GM21381 (cell line): Measurements from ENCODE around the gene FBLN2.

Source experiments
- ATAC-seq: cut with Tn5 transposase; IDR thresholded peaks from one replicate; pipeline ENCODE4 v1.9.1; 2021; ENCODE audit warnings: mild to moderate bottlenecking, moderate library complexity; ENCODE audit not compliant: unreplicated experiment

FBLN2 gene

GRCh38 chr3:13617981-13618380 lies 69.1 kb downstream of the FBLN2 start:
- ATAC-seq: no peak

GRCh38 chr3:13618836-13619235 lies 69.9 kb downstream of the FBLN2 start:
- no peak for ATAC-seq

- no peak for ATAC-seq
Measured at GRCh38 chr3:13619661-13620230, 70.8 kb downstream of the FBLN2 start.

GRCh38 chr3:13620281-13620680 lies 71.4 kb downstream of the FBLN2 start:
- ATAC-seq: no peak

- ATAC-seq: no peak
Measured at GRCh38 chr3:13620776-13621365, 71.9 kb downstream of the FBLN2 start.

GRCh38 chr3:13621381-13622221 lies 72.7 kb downstream of the FBLN2 start:
- ATAC-seq: no peak

- ATAC-seq: no peak
Measured at GRCh38 chr3:13622356-13622755, 73.4 kb downstream of the FBLN2 start.

- no peak for ATAC-seq
Measured at GRCh38 chr3:13623101-13623654, 74.3 kb downstream of the FBLN2 start.

GRCh38 chr3:13624021-13624420 lies 75.1 kb downstream of the FBLN2 start:
- ATAC-seq: no peak

- ATAC-seq: no peak
Measured at GRCh38 chr3:13624671-13625125, 75.8 kb downstream of the FBLN2 start.

- no peak for ATAC-seq
Measured at GRCh38 chr3:13626396-13626795, 77.5 kb downstream of the FBLN2 start.

GRCh38 chr3:13626915-13627460 lies 78.1 kb downstream of the FBLN2 start:
- no peak for ATAC-seq

- ATAC-seq: no peak
Measured at GRCh38 chr3:13627681-13628080, 78.8 kb downstream of the FBLN2 start.

- no peak for ATAC-seq
Measured at GRCh38 chr3:13628432-13628831, 79.5 kb downstream of the FBLN2 start.

GRCh38 chr3:13628841-13629551 lies 80.1 kb downstream of the FBLN2 start:
- ATAC-seq: no peak

GRCh38 chr3:13629644-13630043 lies 80.7 kb downstream of the FBLN2 start:
- ATAC-seq: no peak

GRCh38 chr3:13631256-13631655 lies 82.3 kb downstream of the FBLN2 start:
- no peak for ATAC-seq

GRCh38 chr3:13633176-13633575 lies 84.3 kb downstream of the FBLN2 start:
- ATAC-seq: no peak

- no peak for ATAC-seq
Measured at GRCh38 chr3:13634151-13634550, 85.2 kb downstream of the FBLN2 start.

- ATAC-seq: no peak
Measured at GRCh38 chr3:13634615-13635014, 85.7 kb downstream of the FBLN2 start.

GRCh38 chr3:13636186-13636585 lies 87.3 kb downstream of the FBLN2 start:
- ATAC-seq: no peak
